PC-9 (cell line): ENCODE measurements around the gene ARHGAP6. TPM values are rescaled to one million over a fixed set of nuclear protein-coding genes. Genes with fewer than 3 reads are reported as not detected.

Experiments
- BruUV-seq: library from RNA; stranded (reverse); fragments of 400-500 nt; replicated peaks from 2 replicates; lab custom pipeline; 2021; lab: Mats Ljungman, UMichigan
- CTCF ChIA-PET: fragments of 300-600 bp; sonication (Branson Sonifier 250); formaldehyde crosslinking; loops from one replicate; lab custom pipeline; 2022; ENCODE audit warnings: antibody characterized with exemption; lab: Charles Lee
- POLR2A ChIA-PET: fragments of 300-600 bp; sonication (Branson Sonifier 250); formaldehyde crosslinking; loops from one replicate; lab custom pipeline; 2022; ENCODE audit warnings: antibody characterized with exemption; ENCODE audit not compliant: unreplicated experiment; lab: Charles Lee
- DNase-seq, 2 experiments: peaks; one replicate each; pipeline versions ENCODE4 v3.0.0 to v3.0.0-alpha.2; 2015 to 2022; ENCODE audit warnings: mixed read lengths in 1 of 2
- H2AFZ ChIP-seq: fragments of 200-600 bp; sonication (generic); 2 replicates; pipeline ENCODE4 v1.8.1; 2017; ENCODE audit warnings: antibody characterized with exemption
- H3F3A ChIP-seq: fragments of 200-600 bp; sonication (generic); 2 replicates; pipeline ENCODE4 v1.8.1; 2017; ENCODE audit warnings: antibody characterized with exemption, mild to moderate bottlenecking, low read depth; ENCODE audit not compliant: insufficient read depth
- H3K27ac ChIP-seq: fragments of 200-600 bp; sonication (generic); 2 replicates; pipeline ENCODE4 v1.6.1; 2016; ENCODE audit warnings: mixed run types
- H3K27me3 ChIP-seq: fragments of 200-600 bp; sonication (generic); 2 replicates; pipeline ENCODE4 v1.6.1; 2016; ENCODE audit warnings: low read depth, mixed run types; ENCODE audit not compliant: insufficient read depth
- H3K36me3 ChIP-seq: fragments of 200-600 bp; sonication (generic); 2 replicates; pipeline ENCODE4 v1.6.1; 2016; ENCODE audit warnings: low read depth, mixed run types
- H3K4me1 ChIP-seq: fragments of 200-600 bp; sonication (generic); replicated peaks from 2 replicates; pipeline ENCODE4 v1.6.1; 2016; ENCODE audit warnings: mixed run types; ENCODE audit not compliant: insufficient read depth
- H3K4me2 ChIP-seq: fragments of 200-600 bp; sonication (generic); 2 replicates; pipeline ENCODE4 v1.6.1; 2017; ENCODE audit warnings: mixed run types
- H3K4me3 ChIP-seq: fragments of 200-600 bp; sonication (generic); 2 replicates; pipeline ENCODE4 v1.6.1; 2016; ENCODE audit warnings: mixed run types
- H3K79me2 ChIP-seq: fragments of 200-600 bp; sonication (generic); 2 replicates; pipeline ENCODE4 v1.6.1; 2017; ENCODE audit warnings: low read depth, mixed run types
- H3K9me2 ChIP-seq: fragments of 200-600 bp; sonication (generic); 2 replicates; pipeline ENCODE4 v1.8.1; 2017; ENCODE audit warnings: mild to moderate bottlenecking; ENCODE audit not compliant: insufficient read depth
- H3K9me3 ChIP-seq: fragments of 200-600 bp; sonication (generic); 2 replicates; pipeline ENCODE4 v1.8.1; 2016; ENCODE audit warnings: low read depth; ENCODE audit not compliant: insufficient read depth
- H4K20me1 ChIP-seq: fragments of 200-600 bp; sonication (generic); 2 replicates; pipeline ENCODE4 v1.8.1; 2017; ENCODE audit not compliant: insufficient read depth
- EZH2 ChIP-seq: fragments of 200-600 bp; sonication (generic); IDR thresholded peaks from 2 replicates; pipeline ENCODE4 v1.8.0; 2017; ENCODE audit warnings: antibody characterized with exemption, low read depth
- intact Hi-C: fragments of 100-400 bp; cut with micrococcal nuclease; formaldehyde crosslinking; loops from one replicate; pipeline ENCODE4 v1.10.0; 2022; ENCODE audit not compliant: unreplicated experiment
- total RNA-seq: library from RNA; stranded (reverse); gene quantifications from 2 replicates; pipeline ENCODE4 v1.2.3, GENCODE V29; 2021
- TF ChIP-seq, protein P1 (sequence below): fragments of 200-600 bp; sonication (generic); conservative IDR thresholded peaks from 2 replicates; pipeline ENCODE4 v1.6.1; 2017; ENCODE audit warnings: mixed run types, antibody characterized with exemption, mild to moderate bottlenecking, moderate library complexity

ARHGAP6 gene
- total RNA-seq, 1 experiment from 2014 or later: not detected

DNA sequence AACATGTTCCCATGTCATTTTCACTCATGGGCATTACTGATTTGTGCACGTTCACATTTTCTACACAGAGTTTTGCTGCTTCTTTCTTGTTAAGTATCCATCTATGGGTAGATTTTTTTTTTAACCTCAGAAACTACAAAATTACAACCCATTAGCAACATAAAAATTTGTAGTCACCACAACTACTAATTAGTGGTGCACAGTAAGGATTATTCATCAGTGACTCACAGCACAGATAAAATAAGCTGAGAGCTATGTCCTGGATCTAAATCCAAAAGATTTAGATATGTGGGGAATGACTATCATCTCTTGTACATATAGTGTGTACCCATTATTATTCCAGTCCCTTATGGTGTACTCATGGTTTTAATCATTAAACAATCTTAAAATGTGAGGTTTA lies 392.2 kb downstream of the ARHGAP6 start:
- Histone ChIP-seq H3K9me2 (no peaks in the 10 kb centered on the region), H3K4me2 (no peak overlapping the region), H4K20me1 (no peaks in the 10 kb centered on the region), H3K4me3 (no peak overlapping the region), H3K36me3 (no peaks in the 10 kb centered on the region), H3F3A (no peaks in the 10 kb centered on the region), H3K79me2 (no peaks in the 10 kb centered on the region), H3K27me3 (no peaks in the 10 kb centered on the region; the same call in 1 of the 2 replicates), H2AFZ (no peak overlapping the region), H3K9me3 (no peaks in the 10 kb centered on the region), H3K27ac (no peak overlapping the region), H3K4me1 (no peaks in the 10 kb centered on the region)
- ChIA-PET CTCF (no interaction called here), POLR2A (no interaction called here)
- DNase-seq: no peak
- no TSS peak for BruUV-seq
- TF ChIP-seq, protein P1, sequence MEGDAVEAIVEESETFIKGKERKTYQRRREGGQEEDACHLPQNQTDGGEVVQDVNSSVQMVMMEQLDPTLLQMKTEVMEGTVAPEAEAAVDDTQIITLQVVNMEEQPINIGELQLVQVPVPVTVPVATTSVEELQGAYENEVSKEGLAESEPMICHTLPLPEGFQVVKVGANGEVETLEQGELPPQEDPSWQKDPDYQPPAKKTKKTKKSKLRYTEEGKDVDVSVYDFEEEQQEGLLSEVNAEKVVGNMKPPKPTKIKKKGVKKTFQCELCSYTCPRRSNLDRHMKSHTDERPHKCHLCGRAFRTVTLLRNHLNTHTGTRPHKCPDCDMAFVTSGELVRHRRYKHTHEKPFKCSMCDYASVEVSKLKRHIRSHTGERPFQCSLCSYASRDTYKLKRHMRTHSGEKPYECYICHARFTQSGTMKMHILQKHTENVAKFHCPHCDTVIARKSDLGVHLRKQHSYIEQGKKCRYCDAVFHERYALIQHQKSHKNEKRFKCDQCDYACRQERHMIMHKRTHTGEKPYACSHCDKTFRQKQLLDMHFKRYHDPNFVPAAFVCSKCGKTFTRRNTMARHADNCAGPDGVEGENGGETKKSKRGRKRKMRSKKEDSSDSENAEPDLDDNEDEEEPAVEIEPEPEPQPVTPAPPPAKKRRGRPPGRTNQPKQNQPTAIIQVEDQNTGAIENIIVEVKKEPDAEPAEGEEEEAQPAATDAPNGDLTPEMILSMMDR: no peak
- TF ChIP-seq EZH2: no peak
- intact Hi-C loops: no loop called here

DNA sequence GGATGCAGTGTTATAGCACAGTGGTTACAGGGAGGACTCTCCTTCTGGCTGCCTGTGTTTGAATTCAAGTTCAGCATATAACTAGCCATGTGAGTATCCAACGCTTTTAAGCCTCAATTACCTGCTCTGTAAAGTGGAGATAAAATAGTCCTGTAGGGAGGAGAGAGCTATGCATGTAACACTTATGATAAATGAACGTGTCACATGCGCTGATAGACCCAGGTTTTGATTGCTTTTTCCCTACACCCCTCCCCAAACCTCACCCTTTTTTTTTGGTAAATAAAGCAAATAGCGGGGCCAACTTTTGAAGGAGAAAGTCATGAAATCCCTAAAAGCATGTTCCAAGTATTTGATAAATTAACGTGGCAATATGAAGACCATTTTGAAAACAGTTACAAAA lies 392.9 kb downstream of the ARHGAP6 start:
- Histone ChIP-seq H3K4me1 (no peaks in the 10 kb centered on the region), H3F3A (no peaks in the 10 kb centered on the region), H3K36me3 (no peaks in the 10 kb centered on the region), H4K20me1 (no peaks in the 10 kb centered on the region), H3K4me2 (no peak overlapping the region), H3K79me2 (no peaks in the 10 kb centered on the region), H3K27ac (no peak overlapping the region), H3K9me2 (no peaks in the 10 kb centered on the region), H2AFZ (no peak overlapping the region), H3K9me3 (no peaks in the 10 kb centered on the region), H3K4me3 (no peak overlapping the region), H3K27me3 (no peaks in the 10 kb centered on the region; the same call in 1 of the 2 replicates)
- intact Hi-C loops: no loop called here
- no TSS peak for BruUV-seq
- no peak for DNase-seq
- TF ChIP-seq, protein P1: no peak
- TF ChIP-seq EZH2: no peak
- ChIA-PET POLR2A (interaction anchor here (0.6 kb wide), 1 partner anchor 53 kb away, joined by 6 read pairs; no protein-coding TSS in a partner anchor), CTCF (no interaction called here)

DNA sequence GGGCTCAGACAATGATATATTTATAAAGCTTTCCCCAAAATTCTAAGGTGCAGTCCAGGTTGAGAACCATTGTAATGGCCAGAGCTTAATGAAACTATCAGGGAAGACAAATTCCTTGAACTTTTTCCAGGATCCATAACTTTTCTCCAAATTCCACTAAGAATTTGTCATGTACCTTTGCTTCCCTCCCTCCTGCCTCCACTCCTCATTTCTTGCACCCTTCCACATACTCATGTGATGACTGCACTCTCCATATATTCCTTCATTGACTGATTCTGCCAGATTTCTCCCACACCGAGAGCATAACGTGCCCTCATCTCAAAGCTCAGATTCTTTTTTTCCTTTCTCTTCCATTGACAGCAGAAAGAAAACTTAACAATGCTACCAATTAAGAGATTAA lies 393.4 kb downstream of the ARHGAP6 start:
- intact Hi-C loops: no loop called here
- no peak for DNase-seq
- no peaks in the 10 kb centered on the region for H3K9me2 ChIP-seq
- BruUV-seq: no TSS peak
- H3K27me3 ChIP-seq: no peaks in the 10 kb centered on the region; the same call in 1 of the 2 replicates
- no peaks in the 10 kb centered on the region for H3K9me3 ChIP-seq
- ChIA-PET POLR2A (no interaction called here), CTCF (no interaction called here)
- H3K79me2 ChIP-seq: no peaks in the 10 kb centered on the region
- H2AFZ ChIP-seq: no peak overlapping the region
- H3F3A ChIP-seq: no peaks in the 10 kb centered on the region
- TF ChIP-seq EZH2: no peak
- no peaks in the 10 kb centered on the region for H3K4me1 ChIP-seq
- no peaks in the 10 kb centered on the region for H3K36me3 ChIP-seq
- H4K20me1 ChIP-seq: no peaks in the 10 kb centered on the region
- H3K4me3 ChIP-seq: no peak overlapping the region
- no peak overlapping the region for H3K4me2 ChIP-seq
- no peak overlapping the region for H3K27ac ChIP-seq

DNA sequence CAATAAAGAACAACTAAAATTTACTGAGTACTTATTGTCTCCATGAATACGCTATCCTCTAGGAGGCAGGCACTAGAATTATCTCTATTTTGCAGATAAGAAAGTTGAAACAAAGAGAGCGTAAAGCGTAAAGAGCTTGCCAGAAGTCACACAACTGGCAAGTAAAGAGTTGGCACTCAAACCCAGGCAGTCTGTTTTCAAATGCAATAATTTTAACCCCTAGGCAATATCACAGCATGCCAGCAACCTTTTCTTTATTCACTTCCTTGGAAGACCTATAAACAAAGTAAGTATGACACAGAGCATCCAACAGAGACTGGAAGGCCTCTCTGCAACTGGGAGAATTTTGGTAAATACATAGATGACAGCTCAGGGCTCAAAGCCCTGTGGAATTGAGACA lies 395.7 kb downstream of the ARHGAP6 start:
- no peaks in the 10 kb centered on the region for H3K79me2 ChIP-seq
- intact Hi-C loops: no loop called here
- no peaks in the 10 kb centered on the region for H4K20me1 ChIP-seq
- ChIA-PET POLR2A (no interaction called here), CTCF (no interaction called here)
- no peak for DNase-seq
- H3F3A ChIP-seq: no peaks in the 10 kb centered on the region
- H2AFZ ChIP-seq: no peak overlapping the region
- BruUV-seq: no TSS peak
- no peaks in the 10 kb centered on the region for H3K9me3 ChIP-seq
- no peak overlapping the region for H3K27ac ChIP-seq
- no peaks in the 10 kb centered on the region for H3K36me3 ChIP-seq
- H3K4me1 ChIP-seq: no peaks in the 10 kb centered on the region
- no peaks in the 10 kb centered on the region; the same call in 1 of the 2 replicates for H3K27me3 ChIP-seq
- H3K9me2 ChIP-seq: no peaks in the 10 kb centered on the region
- no peak overlapping the region for H3K4me2 ChIP-seq
- no peak overlapping the region for H3K4me3 ChIP-seq
- TF ChIP-seq EZH2: no peak
- TF ChIP-seq, protein P1: no peak
